HUES6 (cell line): Measurements from ENCODE around the gene GABPA.
"Not testable (repeated sequence)": the region's sequence is repeated elsewhere in the genome, so short reads cannot be mapped to it uniquely, and the experiment has no call there.

ENCODE experiments used
- H3K27ac ChIP-seq: 2 replicates; pipeline ENCODE4 v1.7.0; 2013; ENCODE audit warnings: low read depth, mild to moderate bottlenecking, low read length, inconsistent platforms
- H3K27me3 ChIP-seq: 2 replicates; pipeline ENCODE4 v1.6.1; 2013; ENCODE audit warnings: low read length; ENCODE audit not compliant: control insufficient read depth, insufficient read depth
- H3K36me3 ChIP-seq: 2 replicates; pipeline ENCODE4 v1.6.1; 2013; ENCODE audit warnings: low read length; ENCODE audit not compliant: control insufficient read depth, insufficient read depth
- H3K4me1 ChIP-seq: 2 replicates; pipeline ENCODE4 v1.6.1; 2013; ENCODE audit warnings: low read length; ENCODE audit not compliant: control insufficient read depth, insufficient read depth
- H3K4me3 ChIP-seq: 2 replicates; pipeline ENCODE4 v1.5.1; 2013; ENCODE audit warnings: low read depth, low read length
- H3K9ac ChIP-seq: one replicate; pipeline ENCODE4 v1.6.1; 2013; ENCODE audit warnings: mild to moderate bottlenecking, low read length
- H3K9me3 ChIP-seq: 2 replicates; pipeline ENCODE4 v1.6.1; 2013; ENCODE audit warnings: low read depth, low read length; ENCODE audit not compliant: control insufficient read depth, insufficient read depth

Gene GABPA

DNA sequence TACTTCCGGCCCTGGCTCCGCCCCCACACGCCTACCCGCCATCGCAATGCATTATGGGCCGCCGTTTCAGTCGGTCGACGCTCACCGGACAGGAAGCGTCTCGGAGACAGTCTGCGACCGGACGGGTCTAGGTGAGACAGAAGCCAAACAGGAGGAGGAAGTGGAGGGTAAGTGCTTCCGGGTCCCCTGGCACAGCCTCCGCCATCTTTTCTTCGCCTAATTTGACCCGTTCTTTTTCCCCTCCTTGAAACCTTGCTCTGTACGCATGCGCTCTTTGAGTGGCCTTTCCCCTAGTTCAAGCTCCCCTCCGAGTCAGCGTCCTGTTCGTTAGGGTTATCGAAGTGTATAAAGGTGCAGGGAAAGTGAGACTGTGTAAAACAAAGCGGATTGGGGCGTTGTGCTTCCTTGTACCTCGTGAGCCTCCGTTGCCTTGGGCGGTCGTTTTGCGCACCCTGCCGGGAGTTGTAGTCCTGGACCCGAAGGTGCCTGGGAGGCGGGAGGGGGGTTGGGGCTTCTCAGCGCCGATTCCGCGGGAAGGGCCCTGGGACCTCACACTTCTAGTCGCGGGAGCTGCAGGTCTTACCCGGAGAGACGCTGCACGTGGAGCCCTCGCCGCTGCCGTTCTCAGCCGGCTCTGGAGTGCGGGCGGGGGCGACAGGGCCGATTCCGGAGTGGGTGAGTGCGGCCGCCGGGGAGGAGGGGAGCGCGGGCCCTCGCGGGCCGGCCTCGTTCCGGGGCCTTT is at the start of gene GABPA, which contains the start of gene ATP5PF:
TSS of gene GABPA (plus strand) at position 69 of the 742 bp plus-strand sequence. CDS start 6,627 bp downstream, outside the sequence.
TSS of gene ATP5PF (minus strand) at position 1 of the 742 bp plus-strand sequence. CDS start 5,110 bp downstream, outside the sequence.
- Histone ChIP-seq H3K27ac (peak within 1 kb of the TSS; percentile 97), H3K9ac (peak within 1 kb of the TSS; percentile 100), H3K4me1 (peaks cover 6% of the 10 kb centered on the region; the same call in 1 of the 2 replicates)

DNA sequence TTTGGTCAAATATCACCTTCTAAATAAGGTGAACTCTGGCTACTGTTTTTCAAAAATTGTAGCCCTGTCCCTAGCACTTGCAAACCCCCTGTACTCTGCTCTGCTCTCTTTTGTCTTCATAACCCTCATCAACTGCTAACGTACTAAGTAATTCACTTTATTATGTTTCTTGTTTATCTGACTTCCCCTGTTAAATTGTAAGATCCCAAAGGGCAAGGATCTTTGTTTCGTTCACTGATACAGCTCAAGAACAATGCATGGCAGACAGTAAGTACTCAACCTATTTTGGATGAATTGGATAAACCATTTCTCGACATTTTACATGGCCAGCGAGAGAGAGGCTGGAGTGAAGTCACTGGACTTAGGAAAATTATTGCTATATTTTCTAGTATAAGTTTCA is 47.0 kb upstream of the GABPA start:
- Histone ChIP-seq H3K27me3 (no peaks in the 10 kb centered on the region), H3K9ac (no peak overlapping the region), H3K9me3 (no peaks in the 10 kb centered on the region), H3K27ac (no peak overlapping the region), H3K4me3 (no peak overlapping the region), H3K4me1 (no peaks in the 10 kb centered on the region), H3K36me3 (no peaks in the 10 kb centered on the region)

More for the DNA sequence above, at the start of gene GABPA, which contains the start of gene ATP5PF:
- Histone ChIP-seq H3K4me3 (peak within 1 kb of the TSS; percentile 98), H3K36me3 (0 out of 2 replicates have a peak, but pooled peaks cover 3% of the 10 kb centered on the region), H3K27me3 (no peaks in the 10 kb centered on the region), H3K9me3 (no peaks in the 10 kb centered on the region)

DNA sequence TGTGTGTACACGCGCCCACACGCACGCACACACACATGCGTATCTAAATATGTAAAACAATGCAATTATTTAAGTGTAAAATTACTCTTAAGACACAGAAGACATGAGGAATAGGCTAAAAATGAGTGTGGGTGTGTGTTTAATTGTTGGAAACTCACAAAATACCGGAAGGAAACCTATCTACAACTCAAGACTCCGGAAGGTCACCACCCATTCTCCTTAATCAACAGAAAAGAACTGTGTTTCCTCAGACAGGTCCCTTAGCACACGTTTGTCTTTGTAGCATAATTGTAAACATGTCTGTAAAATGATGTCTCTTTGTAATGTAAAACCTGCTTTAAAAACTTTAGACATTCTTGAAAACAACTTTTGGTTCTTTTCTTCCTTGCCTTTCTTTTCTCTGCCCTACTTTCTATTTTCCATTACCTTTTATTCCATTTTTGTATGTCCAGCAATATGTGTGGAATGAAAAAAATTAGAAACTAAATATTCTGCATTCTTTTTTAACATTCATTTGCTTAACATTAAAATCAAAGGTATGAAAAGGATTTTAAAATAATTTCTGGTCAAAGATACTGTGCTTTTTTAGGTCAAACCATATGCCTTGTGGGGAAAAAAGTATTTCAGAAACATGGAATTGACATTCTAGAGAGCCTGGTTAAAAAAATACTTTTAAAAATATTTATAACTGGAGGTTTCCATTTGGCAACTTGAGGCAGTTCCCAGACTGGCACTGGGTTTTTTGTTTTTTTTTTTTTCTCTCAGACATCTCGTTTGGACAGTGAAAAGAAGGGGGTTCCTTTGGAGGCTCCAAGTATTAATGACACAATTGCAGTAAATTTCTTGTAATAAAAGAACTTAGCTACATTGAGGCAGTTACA is 46.3 kb upstream of the GABPA start:
- Histone ChIP-seq H3K4me3 (no peak overlapping the region), H3K36me3 (no peaks in the 10 kb centered on the region), H3K27ac (no peak overlapping the region), H3K27me3 (no peaks in the 10 kb centered on the region), H3K9ac (no peak overlapping the region), H3K9me3 (no peaks in the 10 kb centered on the region), H3K4me1 (no peaks in the 10 kb centered on the region)

DNA sequence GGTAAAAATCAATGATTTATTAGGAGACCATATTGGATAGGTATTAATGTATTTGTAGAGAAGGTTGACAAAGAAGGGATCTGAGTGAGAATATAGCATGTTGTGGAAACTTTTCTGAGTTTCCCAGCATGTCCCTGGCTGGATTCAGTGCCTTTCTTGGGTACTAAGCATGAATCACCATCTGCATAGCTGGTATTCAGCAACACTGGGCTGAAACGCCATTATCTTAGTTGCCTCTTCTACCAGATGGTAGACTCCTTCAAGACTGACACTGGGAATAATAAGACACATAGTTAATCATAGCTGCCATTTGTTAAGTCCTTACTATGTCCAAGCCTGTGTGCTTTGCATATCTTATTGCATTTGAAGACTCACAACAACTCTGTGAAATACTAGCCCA is 45.5 kb upstream of the GABPA start:
- no peaks in the 10 kb centered on the region for H3K4me1 ChIP-seq
- no peak overlapping the region for H3K27ac ChIP-seq
- H3K9me3 ChIP-seq: no peaks in the 10 kb centered on the region

DNA sequence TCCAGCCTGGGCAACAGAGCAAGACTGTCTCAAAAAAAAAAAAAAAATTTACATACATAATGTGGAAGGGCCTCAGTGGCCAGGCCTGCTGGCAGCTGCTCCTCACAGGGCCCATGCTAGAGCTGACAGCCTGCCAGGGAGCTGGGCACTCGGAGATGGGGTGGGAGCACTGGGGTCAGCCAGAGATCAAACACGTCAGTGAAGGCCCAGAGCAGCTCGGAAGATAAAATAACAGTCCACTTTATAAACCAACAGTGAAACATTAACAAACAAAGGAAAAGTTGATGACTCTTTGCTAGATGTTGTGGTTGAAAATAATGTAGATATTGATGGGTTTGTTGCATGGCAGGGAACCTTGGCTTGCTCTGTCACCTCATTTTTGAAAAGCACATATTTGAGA is 42.8 kb upstream of the GABPA start:
- H3K27ac ChIP-seq: no peak overlapping the region
- peaks cover 8% of the 10 kb centered on the region; the same call in 1 of the 2 replicates for H3K9me3 ChIP-seq
- H3K4me3 ChIP-seq: no peak overlapping the region
- no peaks in the 10 kb centered on the region for H3K4me1 ChIP-seq
- H3K27me3 ChIP-seq: no peaks in the 10 kb centered on the region
- H3K9ac ChIP-seq: no peak overlapping the region
- no peaks in the 10 kb centered on the region for H3K36me3 ChIP-seq

More for the DNA sequence above, 45.5 kb upstream of the GABPA start:
- no peaks in the 10 kb centered on the region for H3K27me3 ChIP-seq
- H3K36me3 ChIP-seq: no peaks in the 10 kb centered on the region
- H3K9ac ChIP-seq: no peak overlapping the region
- no peak overlapping the region for H3K4me3 ChIP-seq

DNA sequence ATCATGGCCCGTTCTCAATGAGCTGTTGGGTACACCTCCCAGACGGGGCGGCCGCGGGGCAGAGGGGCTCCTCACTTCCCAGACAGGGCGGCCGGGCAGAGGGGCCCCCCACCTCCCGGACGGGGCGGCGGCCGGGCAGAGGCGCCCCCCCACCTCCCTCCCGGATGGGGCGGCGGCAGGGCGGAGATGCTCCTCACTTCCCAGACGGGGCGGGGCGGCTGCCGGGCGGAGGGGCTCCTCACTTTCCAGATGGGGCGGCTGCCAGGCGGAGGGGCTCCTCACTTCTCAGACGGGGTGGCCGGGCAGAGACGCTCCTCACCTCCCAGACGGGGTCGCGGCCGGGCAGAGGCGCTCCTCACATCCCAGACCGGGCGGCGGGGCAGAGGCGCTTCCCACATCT is 39.3 kb upstream of the GABPA start:
- H3K27me3 ChIP-seq, H3K36me3 ChIP-seq, H3K9me3 ChIP-seq, H3K27ac ChIP-seq, H3K4me3 ChIP-seq, H3K9ac ChIP-seq, H3K4me1 ChIP-seq: not testable (repeated sequence)

DNA sequence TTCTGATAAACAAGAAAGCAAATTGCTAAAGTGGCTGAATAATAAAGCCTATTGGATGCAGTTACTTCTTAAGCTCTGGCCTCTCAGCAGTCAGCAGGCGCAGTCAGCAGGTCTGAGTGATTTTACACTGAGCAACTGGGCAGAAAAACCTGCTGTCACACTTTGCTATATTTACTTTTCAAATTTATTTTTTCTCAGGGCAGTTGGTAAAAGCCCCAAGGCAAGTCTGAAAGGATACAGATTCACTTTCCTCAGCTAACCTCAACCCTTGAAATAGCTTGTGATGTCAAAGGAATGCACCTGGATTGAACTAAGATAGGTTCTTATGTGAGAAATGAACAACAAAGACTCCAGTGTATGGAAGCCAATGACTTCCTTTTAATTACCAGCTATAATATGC is 34.0 kb upstream of the GABPA start:
- H3K4me3 ChIP-seq: no peak overlapping the region
- H3K27me3 ChIP-seq: no peaks in the 10 kb centered on the region
- no peaks in the 10 kb centered on the region for H3K4me1 ChIP-seq
- no peak overlapping the region for H3K9ac ChIP-seq
- no peaks in the 10 kb centered on the region for H3K36me3 ChIP-seq
- H3K9me3 ChIP-seq: peaks cover 8% of the 10 kb centered on the region; the same call in 1 of the 2 replicates
- H3K27ac ChIP-seq: no peak overlapping the region

DNA sequence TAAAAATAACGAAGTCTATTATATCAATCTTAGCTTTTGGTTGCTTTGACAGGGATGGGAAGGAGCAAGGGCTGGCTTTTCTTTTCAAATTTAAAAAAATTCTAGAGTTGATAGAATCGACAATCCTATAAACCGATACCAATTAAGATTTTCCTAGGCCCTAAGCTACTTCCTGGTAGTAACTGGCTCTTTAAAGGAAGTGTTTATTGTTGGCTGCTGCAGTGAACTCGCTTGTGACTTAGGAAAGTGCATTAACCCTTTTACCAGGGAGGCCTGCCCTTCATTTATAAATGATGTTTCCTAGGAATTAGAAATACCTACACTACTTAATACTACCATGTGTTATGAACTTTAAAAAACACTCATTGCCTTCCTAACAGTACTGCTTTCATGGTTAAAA is 33.2 kb upstream of the GABPA start:
- peaks cover 3% of the 10 kb centered on the region; the same call in 1 of the 2 replicates for H3K9me3 ChIP-seq
- H3K27me3 ChIP-seq: no peaks in the 10 kb centered on the region
- H3K4me3 ChIP-seq: no peak overlapping the region
- H3K9ac ChIP-seq: no peak overlapping the region
- no peak overlapping the region for H3K27ac ChIP-seq
- H3K36me3 ChIP-seq: no peaks in the 10 kb centered on the region
- H3K4me1 ChIP-seq: no peaks in the 10 kb centered on the region

DNA sequence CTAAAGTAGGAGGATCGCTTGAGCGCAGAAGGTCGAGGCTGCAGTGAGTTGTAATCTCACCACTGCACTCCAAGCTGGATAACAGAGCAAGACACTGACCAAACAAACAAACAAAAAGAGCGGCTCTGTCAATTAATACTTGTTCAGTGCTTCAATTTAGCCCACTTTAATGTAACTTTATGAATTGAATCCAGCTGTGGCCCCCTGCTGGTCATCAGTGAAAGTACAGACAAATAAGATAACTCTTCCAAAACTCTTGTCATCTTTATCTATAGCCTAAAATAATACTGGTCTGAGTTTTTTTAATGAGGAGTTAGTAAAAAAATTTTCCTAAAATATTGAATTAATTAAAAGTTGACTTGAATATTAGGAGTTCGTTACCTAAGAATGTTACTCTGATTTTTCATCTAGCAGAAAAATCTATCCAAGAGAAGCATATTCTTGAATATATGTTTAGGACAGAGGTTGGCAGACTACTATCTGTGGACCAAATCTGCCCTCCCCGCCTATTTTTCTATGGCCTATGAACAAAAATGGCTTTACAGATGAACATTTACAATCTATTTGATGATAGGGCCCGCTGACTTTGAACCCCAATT is 26.2 kb upstream of the GABPA start:
- Histone ChIP-seq H3K9ac (no peak overlapping the region), H3K4me3 (no peak overlapping the region), H3K27me3 (no peaks in the 10 kb centered on the region), H3K9me3 (no peaks in the 10 kb centered on the region), H3K27ac (no peak overlapping the region), H3K4me1 (no peaks in the 10 kb centered on the region), H3K36me3 (no peaks in the 10 kb centered on the region)

DNA sequence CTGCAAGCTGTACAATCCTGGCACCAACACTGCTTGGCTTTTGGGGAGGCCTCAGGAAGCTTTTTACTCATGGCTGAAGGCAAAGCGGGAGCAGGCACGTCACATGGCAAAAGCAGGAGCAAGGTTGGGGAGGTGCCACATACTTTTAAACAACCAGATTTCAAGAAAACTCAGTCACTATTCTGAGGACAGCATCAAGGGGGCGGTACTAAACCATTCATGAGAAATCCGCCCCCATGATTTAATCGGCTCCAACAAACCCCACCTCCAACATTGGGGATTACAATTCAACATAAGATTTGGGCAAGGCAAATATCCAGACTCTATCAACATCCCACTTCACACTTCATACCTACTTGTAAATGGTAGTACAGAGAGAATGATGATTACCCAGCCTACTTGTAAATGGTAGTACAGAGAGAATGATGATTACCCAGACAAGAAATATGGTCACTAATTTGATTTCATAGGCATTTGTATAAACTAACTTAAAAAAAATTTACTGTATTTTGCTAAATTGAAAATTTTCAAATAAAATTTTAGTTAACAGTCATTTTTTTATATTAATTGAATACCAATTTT is 25.0 kb upstream of the GABPA start:
- no peak overlapping the region for H3K27ac ChIP-seq

More for the DNA sequence above, 25.0 kb upstream of the GABPA start:
- Histone ChIP-seq H3K4me3 (no peak overlapping the region), H3K36me3 (no peaks in the 10 kb centered on the region), H3K27me3 (no peaks in the 10 kb centered on the region), H3K9me3 (no peaks in the 10 kb centered on the region), H3K4me1 (no peaks in the 10 kb centered on the region), H3K9ac (no peak overlapping the region)
